ENCODE data around the gene GRIN2A. TPM values are rescaled to one million over a fixed set of nuclear protein-coding genes. Genes with fewer than 3 reads are reported as not detected.

The GRIN2A gene
- total and polyA plus RNA-seq, 4 donors: 0.13 to 3.3 (median 1.1) TPM

GRCh38 chr16:9929836-9930235 is 252.4 kb downstream of the GRIN2A start:
- WGBS, 2 donors: 69 to 72% methylated on average over 4 of the region's 4 CpGs
- Histone ChIP-seq H3K4me3 (ENCODE audit: low read length in 2 of 2) (no peak overlapping the region), H3K27me3 (ENCODE audit: control insufficient read depth in 1 of 2, insufficient read depth in 2 of 2, low read length in 1 of 2) (no peaks in the 10 kb centered on the region), H3K9me3 (ENCODE audit: control insufficient read depth, low read length) (no peaks in the 10 kb centered on the region), H3K36me3 (ENCODE audit: control insufficient read depth in 1 of 2, insufficient read depth in 2 of 2, low read length in 1 of 2) (no peaks in the 10 kb centered on the region), H3K27ac (ENCODE audit: low read depth in 1 of 2, low read length in 2 of 2) (no peak overlapping the region), H3K4me1 (ENCODE audit: control insufficient read depth in 1 of 2, insufficient read depth in 2 of 2, low read length in 2 of 2) (no peaks in the 10 kb centered on the region)
- no peak for ATAC-seq (ENCODE audit: low FRiP score)
- intact Hi-C loops (cut with DNase I): no loop called here
- no peak for DNase-seq

- H3K27me3 ChIP-seq (ENCODE audit: control insufficient read depth in 1 of 2, insufficient read depth in 2 of 2, low read length in 1 of 2): no peaks in the 10 kb centered on the region
- H3K4me3 ChIP-seq (ENCODE audit: low read length in 2 of 2): no peak overlapping the region
- H3K27ac ChIP-seq (ENCODE audit: low read depth in 1 of 2, low read length in 2 of 2): no peak overlapping the region
- no peaks in the 10 kb centered on the region for H3K4me1 ChIP-seq (ENCODE audit: control insufficient read depth in 1 of 2, insufficient read depth in 2 of 2, low read length in 2 of 2)
- H3K36me3 ChIP-seq (ENCODE audit: control insufficient read depth in 1 of 2, insufficient read depth in 2 of 2, low read length in 1 of 2): no peaks in the 10 kb centered on the region
- H3K9me3 ChIP-seq (ENCODE audit: control insufficient read depth, low read length): no peaks in the 10 kb centered on the region
- intact Hi-C loops (cut with DNase I): no loop called here
- ATAC-seq (ENCODE audit: low FRiP score) (no peak), DNase-seq (no peak)
Observed at GRCh38 chr16:9929313-9929712, 252.9 kb downstream of the GRIN2A start.

GRCh38 chr16:9922441-9922840 is 259.8 kb downstream of the GRIN2A start:
- intact Hi-C loops (cut with DNase I): no loop called here
- Histone ChIP-seq H3K4me1 (ENCODE audit: control insufficient read depth in 1 of 2, insufficient read depth in 2 of 2, low read length in 2 of 2) (no peaks in the 10 kb centered on the region), H3K4me3 (ENCODE audit: low read length in 2 of 2) (no peak overlapping the region), H3K27me3 (ENCODE audit: control insufficient read depth in 1 of 2, insufficient read depth in 2 of 2, low read length in 1 of 2) (no peaks in the 10 kb centered on the region), H3K36me3 (ENCODE audit: control insufficient read depth in 1 of 2, insufficient read depth in 2 of 2, low read length in 1 of 2) (no peaks in the 10 kb centered on the region), H3K9me3 (ENCODE audit: control insufficient read depth, low read length) (no peaks in the 10 kb centered on the region), H3K27ac (ENCODE audit: low read depth in 1 of 2, low read length in 2 of 2) (no peak overlapping the region)
- DNase-seq (no peak), ATAC-seq (ENCODE audit: low FRiP score) (no peak)
- WGBS, 2 donors: 47 to 54% methylated on average over 4 of the region's 4 CpGs

- intact Hi-C loops (cut with DNase I): no loop called here
- Histone ChIP-seq H3K27me3 (ENCODE audit: control insufficient read depth in 1 of 2, insufficient read depth in 2 of 2, low read length in 1 of 2) (no peaks in the 10 kb centered on the region), H3K4me1 (ENCODE audit: control insufficient read depth in 1 of 2, insufficient read depth in 2 of 2, low read length in 2 of 2) (no peaks in the 10 kb centered on the region), H3K9me3 (ENCODE audit: control insufficient read depth, low read length) (no peaks in the 10 kb centered on the region), H3K36me3 (ENCODE audit: control insufficient read depth in 1 of 2, insufficient read depth in 2 of 2, low read length in 1 of 2) (no peaks in the 10 kb centered on the region), H3K4me3 (ENCODE audit: low read length in 2 of 2) (no peak overlapping the region), H3K27ac (ENCODE audit: low read depth in 1 of 2, low read length in 2 of 2) (no peak overlapping the region)
- ATAC-seq (ENCODE audit: low FRiP score): no peak
- 91 to 96% methylated on average over 1 of the region's 1 CpG for WGBS, 2 donors
- no peak for DNase-seq
Observed at GRCh38 chr16:9921997-9922396, 260.2 kb downstream of the GRIN2A start.

GRCh38 chr16:9919460-9919859 is 262.8 kb downstream of the GRIN2A start:
- H3K4me3 ChIP-seq (ENCODE audit: low read length in 2 of 2): no peak overlapping the region
- H3K27ac ChIP-seq (ENCODE audit: low read depth in 1 of 2, low read length in 2 of 2): no peak overlapping the region
- intact Hi-C loops (cut with DNase I): no loop called here
- H3K9me3 ChIP-seq (ENCODE audit: control insufficient read depth, low read length): no peaks in the 10 kb centered on the region
- H3K27me3 ChIP-seq (ENCODE audit: control insufficient read depth in 1 of 2, insufficient read depth in 2 of 2, low read length in 1 of 2): no peaks in the 10 kb centered on the region
- DNase-seq (no peak), ATAC-seq (ENCODE audit: low FRiP score) (no peak)
- WGBS, 2 donors: 69 to 74% methylated on average over 3 of the region's 3 CpGs
- no peaks in the 10 kb centered on the region for H3K4me1 ChIP-seq (ENCODE audit: control insufficient read depth in 1 of 2, insufficient read depth in 2 of 2, low read length in 2 of 2)
- no peaks in the 10 kb centered on the region for H3K36me3 ChIP-seq (ENCODE audit: control insufficient read depth in 1 of 2, insufficient read depth in 2 of 2, low read length in 1 of 2)

GRCh38 chr16:9917691-9918090 is 264.5 kb downstream of the GRIN2A start:
- DNase-seq (no peak), ATAC-seq (ENCODE audit: low FRiP score) (no peak)
- peaks cover 0 to 2% of the 10 kb centered on the region in 2 donors for H3K4me1 ChIP-seq (ENCODE audit: control insufficient read depth in 1 of 2, insufficient read depth in 2 of 2, low read length in 2 of 2)
- 86 to 87% methylated on average over 6 of the region's 6 CpGs for WGBS, 2 donors
- no peaks in the 10 kb centered on the region for H3K36me3 ChIP-seq (ENCODE audit: control insufficient read depth in 1 of 2, insufficient read depth in 2 of 2, low read length in 1 of 2)
- no peaks in the 10 kb centered on the region for H3K9me3 ChIP-seq (ENCODE audit: control insufficient read depth, low read length)
- H3K27me3 ChIP-seq (ENCODE audit: control insufficient read depth in 1 of 2, insufficient read depth in 2 of 2, low read length in 1 of 2): no peaks in the 10 kb centered on the region
- no peak overlapping the region for H3K4me3 ChIP-seq (ENCODE audit: low read length in 2 of 2)
- H3K27ac ChIP-seq (ENCODE audit: low read depth in 1 of 2, low read length in 2 of 2): no peak overlapping the region
- intact Hi-C loops (cut with DNase I): no loop called here

GRCh38 chr16:9913604-9914326 is 268.5 kb downstream of the GRIN2A start:
- H3K27ac ChIP-seq (ENCODE audit: low read depth in 1 of 2, low read length in 2 of 2): peak overlapping the region in 1 of 2 donors; percentile 71
- H3K27me3 ChIP-seq (ENCODE audit: control insufficient read depth in 1 of 2, insufficient read depth in 2 of 2, low read length in 1 of 2): no peaks in the 10 kb centered on the region

GRCh38 chr16:9911989-9912388 is 270.2 kb downstream of the GRIN2A start:
- Histone ChIP-seq H3K27me3 (ENCODE audit: control insufficient read depth in 1 of 2, insufficient read depth in 2 of 2, low read length in 1 of 2) (no peaks in the 10 kb centered on the region), H3K27ac (ENCODE audit: low read depth in 1 of 2, low read length in 2 of 2) (no peak overlapping the region), H3K9me3 (ENCODE audit: control insufficient read depth, low read length) (no peaks in the 10 kb centered on the region), H3K36me3 (ENCODE audit: control insufficient read depth in 1 of 2, insufficient read depth in 2 of 2, low read length in 1 of 2) (no peaks in the 10 kb centered on the region), H3K4me1 (ENCODE audit: control insufficient read depth in 1 of 2, insufficient read depth in 2 of 2, low read length in 2 of 2) (peaks cover 0 to 2% of the 10 kb centered on the region in 2 donors), H3K4me3 (ENCODE audit: low read length in 2 of 2) (no peak overlapping the region)
- ATAC-seq (ENCODE audit: low FRiP score) (no peak), DNase-seq (no peak)
- intact Hi-C loops (cut with DNase I): no loop called here
- WGBS, 2 donors: 97 to 98% methylated on average over 4 of the region's 4 CpGs

More at GRCh38 chr16:9913604-9914326, 268.5 kb downstream of the GRIN2A start:
- Histone ChIP-seq H3K4me3 (ENCODE audit: low read length in 2 of 2) (no peak overlapping the region), H3K9me3 (ENCODE audit: control insufficient read depth, low read length) (no peaks in the 10 kb centered on the region), H3K4me1 (ENCODE audit: control insufficient read depth in 1 of 2, insufficient read depth in 2 of 2, low read length in 2 of 2) (peaks cover 0 to 2% of the 10 kb centered on the region in 2 donors), H3K36me3 (ENCODE audit: control insufficient read depth in 1 of 2, insufficient read depth in 2 of 2, low read length in 1 of 2) (no peaks in the 10 kb centered on the region)
- intact Hi-C loops (cut with DNase I): no loop called here
- 1 to 5% methylated on average over 5 of the region's 5 CpGs for WGBS, 2 donors
- no peak for DNase-seq
- peak; percentile 78 for ATAC-seq (ENCODE audit: low FRiP score)

- DNase-seq: no peak
- Histone ChIP-seq H3K9me3 (ENCODE audit: control insufficient read depth, low read length) (no peaks in the 10 kb centered on the region), H3K36me3 (ENCODE audit: control insufficient read depth in 1 of 2, insufficient read depth in 2 of 2, low read length in 1 of 2) (no peaks in the 10 kb centered on the region), H3K4me1 (ENCODE audit: control insufficient read depth in 1 of 2, insufficient read depth in 2 of 2, low read length in 2 of 2) (peaks cover 0 to 2% of the 10 kb centered on the region in 2 donors), H3K27ac (ENCODE audit: low read depth in 1 of 2, low read length in 2 of 2) (no peak overlapping the region), H3K4me3 (ENCODE audit: low read length in 2 of 2) (no peak overlapping the region), H3K27me3 (ENCODE audit: control insufficient read depth in 1 of 2, insufficient read depth in 2 of 2, low read length in 1 of 2) (no peaks in the 10 kb centered on the region)
- intact Hi-C loops (cut with DNase I): no loop called here
- 91 to 93% methylated on average over 4 of the region's 4 CpGs for WGBS, 2 donors
- ATAC-seq (ENCODE audit: low FRiP score): no peak
Observed at GRCh38 chr16:9911231-9911630, 271.0 kb downstream of the GRIN2A start.

All from aorta (tissue), 5 donors.